ENCODE results near the gene KCTD15. TPM values are rescaled to one million over a fixed set of nuclear protein-coding genes. Genes with fewer than 3 reads are reported as not detected.

Gene KCTD15
- total RNA-seq, 4 donors from 2014 or later = 153 to 189 (median 171) TPM

GRCh38 chr19:33802801-33803200 is 6.1 kb downstream of the KCTD15 start:
- WGBS = 91% methylated on average over 1 of the region's 1 CpG
- Histone ChIP-seq H3K36me3 (peaks cover 33% of the 10 kb centered on the region), H3K27ac (no peak overlapping the region), H3K4me3 (no peak overlapping the region), H3K27me3 (no peaks in the 10 kb centered on the region), H3K9me3 (no peaks in the 10 kb centered on the region), H3K4me1 (peaks cover 61% of the 10 kb centered on the region)
- TF ChIP-seq POLR2A (IDR thresholded peaks at IDR 0.05) (no peak), POLR2AphosphoS5 (IDR thresholded peaks at IDR 0.05) (no peak), EP300 (IDR thresholded peaks at IDR 0.05) (no peak)
- DNase-seq (ENCODE audit: low spot score in 2 of 2) = no peak

DNA sequence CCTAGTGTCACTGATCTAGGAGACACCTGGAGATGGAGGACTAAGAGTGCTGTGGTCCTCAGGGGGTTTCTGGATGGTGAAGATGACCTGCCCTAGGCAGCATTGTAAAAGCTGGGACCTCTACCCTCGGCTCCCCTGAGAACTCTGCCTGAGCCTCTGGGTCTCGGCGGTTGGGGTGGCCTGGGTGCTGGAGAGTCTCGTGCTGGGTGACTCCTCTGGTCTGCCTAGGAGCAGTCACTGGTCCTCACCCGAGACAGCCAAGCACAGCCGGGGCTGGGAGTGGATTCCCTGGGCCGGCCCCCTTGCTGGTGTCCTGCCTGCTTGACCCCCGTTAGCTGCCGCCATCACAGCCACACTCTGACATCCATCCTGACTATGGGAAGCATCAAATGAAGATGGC is 6.7 kb downstream of the KCTD15 start:
- DNase-seq (ENCODE audit: low spot score in 2 of 2) = no peak
- TF ChIP-seq POLR2A (IDR thresholded peaks at IDR 0.05) = no peak
- TF ChIP-seq CTCF (IDR thresholded peaks at IDR 0.05) = no peak
- TF ChIP-seq POLR2AphosphoS5 (IDR thresholded peaks at IDR 0.05) = no peak
- no peak for TF ChIP-seq EP300 (IDR thresholded peaks at IDR 0.05)
- 92% methylated on average over 2 of the region's 9 CpGs for WGBS
- H3K9me3 ChIP-seq = no peaks in the 10 kb centered on the region
- H3K36me3 ChIP-seq = peaks cover 33% of the 10 kb centered on the region
- peaks cover 58% of the 10 kb centered on the region for H3K4me1 ChIP-seq
- H3K27me3 ChIP-seq = no peaks in the 10 kb centered on the region
- peak overlapping the region; percentile 26 for H3K27ac ChIP-seq
- no peak overlapping the region for H3K4me3 ChIP-seq

- WGBS = 63% methylated on average over 6 of the region's 10 CpGs
- Histone ChIP-seq H3K27ac (peak overlapping the region; percentile 26), H3K4me3 (no peak overlapping the region), H3K9me3 (no peaks in the 10 kb centered on the region), H3K27me3 (no peaks in the 10 kb centered on the region), H3K4me1 (peaks cover 52% of the 10 kb centered on the region), H3K36me3 (peaks cover 37% of the 10 kb centered on the region)
- TF ChIP-seq POLR2AphosphoS5 (IDR thresholded peaks at IDR 0.05) = no peak
- no peak for TF ChIP-seq EP300 (IDR thresholded peaks at IDR 0.05)
- TF ChIP-seq CTCF (IDR thresholded peaks at IDR 0.05) = no peak
- no peak for TF ChIP-seq POLR2A (IDR thresholded peaks at IDR 0.05)
- no peak for DNase-seq (ENCODE audit: low spot score in 2 of 2)
Measured at GRCh38 chr19:33804021-33804799, 7.5 kb downstream of the KCTD15 start.

- WGBS = no CpG with 5 or more reads among the region's 3 CpGs
- Histone ChIP-seq H3K4me3 (no peak overlapping the region), H3K27ac (peak overlapping the region; percentile 77), H3K9me3 (no peaks in the 10 kb centered on the region), H3K27me3 (no peaks in the 10 kb centered on the region), H3K4me1 (peaks cover 43% of the 10 kb centered on the region), H3K36me3 (peaks cover 36% of the 10 kb centered on the region)
- no peak for DNase-seq (ENCODE audit: low spot score in 2 of 2)
- TF ChIP-seq EP300 (IDR thresholded peaks at IDR 0.05) (no peak), POLR2AphosphoS5 (IDR thresholded peaks at IDR 0.05) (no peak), POLR2A (IDR thresholded peaks at IDR 0.05) (no peak), CTCF (IDR thresholded peaks at IDR 0.05) (no peak)
Measured at GRCh38 chr19:33805313-33805712, 8.6 kb downstream of the KCTD15 start.

DNA sequence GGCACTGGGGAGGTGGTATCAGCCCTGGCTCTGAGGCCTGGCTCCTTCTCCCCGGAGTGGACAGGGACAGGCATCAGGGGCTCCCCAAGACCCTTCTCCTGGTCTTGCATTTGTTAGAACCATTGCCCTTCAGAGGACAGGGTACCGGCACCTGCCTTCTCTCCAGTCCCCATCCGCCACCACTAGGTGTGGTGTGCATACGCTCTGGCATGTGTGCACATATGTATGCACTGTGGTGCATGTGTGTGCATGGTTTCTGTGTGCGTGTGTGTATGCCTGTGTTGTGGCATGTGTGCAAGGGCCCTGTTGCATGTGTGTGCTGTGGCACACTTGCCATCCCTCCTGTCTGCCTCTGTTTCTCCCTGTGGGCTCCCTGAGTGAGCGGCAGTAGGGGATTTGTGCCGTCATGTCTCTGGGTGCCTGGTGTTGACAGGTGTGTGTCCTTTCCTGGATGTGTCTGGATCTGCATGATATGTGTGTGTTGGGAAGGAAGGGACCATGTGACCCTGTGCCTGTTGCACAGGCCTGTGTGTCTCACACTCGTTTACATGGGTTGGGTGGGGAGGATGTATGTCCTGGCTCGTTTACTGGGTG is 9.3 kb downstream of the KCTD15 start:
- TF ChIP-seq POLR2A (IDR thresholded peaks at IDR 0.05) = no peak
- TF ChIP-seq POLR2AphosphoS5 (IDR thresholded peaks at IDR 0.05) = no peak
- TF ChIP-seq EP300 (IDR thresholded peaks at IDR 0.05) = no peak
- TF ChIP-seq CTCF (IDR thresholded peaks at IDR 0.05) = no peak
- no peak for DNase-seq (ENCODE audit: low spot score in 2 of 2)
- peaks cover 43% of the 10 kb centered on the region for H3K4me1 ChIP-seq
- whole genome bisulfite sequencing = 33% methylated on average over 2 of the region's 9 CpGs
- no peak overlapping the region for H3K4me3 ChIP-seq
- H3K36me3 ChIP-seq = peaks cover 40% of the 10 kb centered on the region
- H3K9me3 ChIP-seq = no peaks in the 10 kb centered on the region
- no peaks in the 10 kb centered on the region for H3K27me3 ChIP-seq
- peak overlapping the region; percentile 77 for H3K27ac ChIP-seq
